Activated B cell treated with CpG ODN at 0.5 μM for 24 hours (primary cell): ENCODE data around the gene PDP2. TPM values are rescaled to one million over a fixed set of nuclear protein-coding genes. Genes with fewer than 3 reads are reported as not detected.
"Not testable (repeated sequence)": the region's sequence is repeated elsewhere in the genome, so short reads cannot be mapped to it uniquely, and the experiment has no call there.

ENCODE experiments used
- ATAC-seq: fragments of 200-7000 bp; cut with Tn5 transposase; one replicate; pipeline ENCODE4 v1.10.0; 2021; ENCODE audit warnings: low read depth, mild to moderate bottlenecking, moderate library complexity
- CTCF ChIA-PET: fragments of 350-600 bp; sonication (Branson Sonifier 250); formaldehyde crosslinking; loops from one replicate; lab custom pipeline; 2021; ENCODE audit warnings: antibody characterized with exemption; lab: Charles Lee
- POLR2A ChIA-PET: fragments of 350-600 bp; sonication (Branson Sonifier 250); formaldehyde crosslinking; loops from one replicate; lab custom pipeline; 2021; ENCODE audit warnings: antibody characterized with exemption; lab: Charles Lee
- DNase-seq: peaks from one replicate; pipeline ENCODE4 v3.0.0; 2022
- H3K27ac Mint-ChIP-seq: one replicate; pipeline ENCODE4 v1.8.0; 2020; ENCODE audit warnings: mixed read lengths
- H3K27me3 Mint-ChIP-seq: one replicate; pipeline ENCODE4 v1.8.0; 2021; ENCODE audit warnings: mixed read lengths
- H3K36me3 Mint-ChIP-seq: one replicate; pipeline ENCODE4 v1.8.0; 2021; ENCODE audit warnings: low read depth, mixed read lengths
- H3K4me1 Mint-ChIP-seq: one replicate; pipeline ENCODE4 v1.8.0; 2021; ENCODE audit warnings: mixed read lengths
- H3K4me3 Mint-ChIP-seq: one replicate; pipeline ENCODE4 v1.8.0; 2020; ENCODE audit warnings: mild to moderate bottlenecking, mixed read lengths
- H3K9me3 Mint-ChIP-seq: one replicate; pipeline ENCODE4 v1.8.0; 2020; ENCODE audit warnings: mixed read lengths
- CTCF ChIP-seq: fragments of 200-600 bp; IDR thresholded peaks from one replicate; pipeline ENCODE4 v1.8.0; 2022; ENCODE audit warnings: antibody characterized with exemption, mild to moderate bottlenecking
- intact Hi-C: fragments of 100-400 bp; cut with micrococcal nuclease; formaldehyde crosslinking; loops from one replicate; pipeline ENCODE4 v1.15.1; 2024
- total RNA-seq: library from RNA; stranded (reverse); gene quantifications from 2 replicates; pipeline ENCODE4 v1.2.3, GENCODE V29; 2022

Gene PDP2
- total RNA-seq, 1 donor from 2014 or later = 13.2 TPM

- Mint-ChIP-seq H3K4me1 (peaks cover 2% of the 10 kb centered on the region), H3K27me3 (no peaks in the 10 kb centered on the region), H3K36me3 (peaks cover 2% of the 10 kb centered on the region), H3K9me3 (no peaks in the 10 kb centered on the region), H3K4me3 (no peak overlapping the region), H3K27ac (no peak overlapping the region)
- intact Hi-C loops = loop anchor here (2.0 kb wide), 1 partner anchor 61 kb away; no protein-coding TSS in a partner anchor
- TF ChIP-seq CTCF = no peak
- DNase-seq = no peak
- ATAC-seq = no peak
- ChIA-PET CTCF (no interaction called here), POLR2A (no interaction called here)
These were observed 13.7 kb downstream of the PDP2 start for GRCh38 chr16:66894055-66894454.

GRCh38 chr16:66894948-66895688, 14.8 kb downstream of the PDP2 start:
- Mint-ChIP-seq H3K27me3 (no peaks in the 10 kb centered on the region), H3K4me3 (no peak overlapping the region), H3K36me3 (no peaks in the 10 kb centered on the region), H3K9me3 (no peaks in the 10 kb centered on the region), H3K27ac (no peak overlapping the region), H3K4me1 (peaks cover 2% of the 10 kb centered on the region)
- peak; percentile 21 for DNase-seq
- ATAC-seq = peak; percentile 75
- CTCF ChIA-PET = interaction anchor here (0.7 to 1.0 kb wide), 2 partner anchors 58 to 290 kb away, joined by 3 read pairs; no protein-coding TSS in a partner anchor
- intact Hi-C loops = loop anchor here (2.0 kb wide), 1 partner anchor 60 kb away; no protein-coding TSS in a partner anchor
- POLR2A ChIA-PET = no interaction called here
- no peak for TF ChIP-seq CTCF

GRCh38 chr16:66895689-66895979, 15.3 kb downstream of the PDP2 start:
- Mint-ChIP-seq H3K36me3 (no peaks in the 10 kb centered on the region), H3K9me3 (no peaks in the 10 kb centered on the region), H3K27me3 (no peaks in the 10 kb centered on the region), H3K4me3 (no peak overlapping the region), H3K4me1 (peaks cover 2% of the 10 kb centered on the region), H3K27ac (no peak overlapping the region)
- intact Hi-C loops = loop anchor here (2.0 kb wide), 1 partner anchor 59 kb away; no protein-coding TSS in a partner anchor
- POLR2A ChIA-PET = no interaction called here
- TF ChIP-seq CTCF = no peak
- CTCF ChIA-PET = interaction anchor here (0.7 to 1.0 kb wide), 2 partner anchors 57 to 290 kb away, joined by 3 read pairs; no protein-coding TSS in a partner anchor
- no peak for ATAC-seq
- no peak for DNase-seq

- DNase-seq (no peak), ATAC-seq (no peak)
- intact Hi-C loops = loop anchor here (2.0 kb wide), 1 partner anchor 59 kb away; no protein-coding TSS in a partner anchor
- Mint-ChIP-seq H3K36me3 (no peaks in the 10 kb centered on the region), H3K27ac (no peak overlapping the region), H3K4me1 (peaks cover 2% of the 10 kb centered on the region), H3K9me3 (no peaks in the 10 kb centered on the region), H3K4me3 (no peak overlapping the region), H3K27me3 (no peaks in the 10 kb centered on the region)
- ChIA-PET CTCF (no interaction called here), POLR2A (no interaction called here)
- no peak for TF ChIP-seq CTCF
These were observed 15.7 kb downstream of the PDP2 start for GRCh38 chr16:66895999-66896398.

GRCh38 chr16:66896682-66897081, 16.4 kb downstream of the PDP2 start:
- CTCF ChIA-PET, H3K36me3 Mint-ChIP-seq, H3K27ac Mint-ChIP-seq, DNase-seq, intact Hi-C loops, ATAC-seq, H3K9me3 Mint-ChIP-seq, H3K27me3 Mint-ChIP-seq, H3K4me3 Mint-ChIP-seq, POLR2A ChIA-PET, H3K4me1 Mint-ChIP-seq: not testable (repeated sequence)
